AG09309 (cell line): ENCODE measurements around the gene SLC1A7.

Source experiments
- DNase-seq: peaks from one replicate; pipeline ENCODE4 v3.0.0-alpha.2; 2010; ENCODE audit warnings: low read depth
- H3K4me3 ChIP-seq: 2 replicates; pipeline ENCODE4 v1.5.1; 2011; ENCODE audit warnings: mild to moderate bottlenecking, low read depth, low read length, moderate library complexity; ENCODE audit not compliant: control insufficient read depth
- CTCF ChIP-seq: IDR thresholded peaks from 2 replicates; pipeline ENCODE4 v1.5.1; 2011; ENCODE audit warnings: mild to moderate bottlenecking, low read depth, low read length, inconsistent platforms; ENCODE audit not compliant: insufficient read depth, control insufficient read depth; ENCODE audit errors: missing control alignments

The SLC1A7 gene

DNA sequence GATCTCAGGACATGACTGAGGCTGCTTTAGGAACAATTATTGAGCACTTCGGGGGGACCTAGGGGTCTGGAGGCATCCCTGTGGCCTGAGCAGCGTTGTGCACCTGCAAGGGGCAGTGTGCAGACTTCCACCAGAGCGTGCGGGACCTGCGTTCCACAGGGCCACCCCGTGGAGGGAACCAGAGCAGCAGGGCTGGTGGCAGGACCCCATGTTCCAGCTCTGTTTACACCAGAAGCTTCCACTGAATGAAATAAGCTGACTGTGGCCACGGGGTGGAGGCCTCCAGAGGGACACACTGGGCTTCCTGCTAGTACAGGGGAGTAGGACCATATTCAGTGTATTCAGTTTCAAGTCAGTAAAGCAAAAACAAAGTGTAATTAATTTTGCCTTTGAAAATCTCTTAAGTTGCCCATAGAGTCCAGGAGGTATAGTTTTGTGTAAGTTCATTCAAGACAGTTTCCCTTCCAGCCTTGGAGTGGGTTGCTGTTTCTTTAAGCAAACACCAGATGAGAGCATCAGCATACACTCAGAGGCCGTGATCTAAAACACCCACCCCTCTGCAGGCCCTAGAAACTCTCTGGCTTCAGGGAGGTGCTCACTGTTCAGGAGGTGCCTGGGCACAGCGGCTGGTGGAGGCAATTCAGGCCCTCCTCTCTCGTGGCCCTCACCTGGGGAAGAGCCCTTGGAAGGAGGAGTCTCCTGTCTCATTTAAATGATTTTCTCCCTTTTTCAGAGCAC, 16.6 kb downstream of the SLC1A7 start:
- DNase-seq: no peak
- TF ChIP-seq CTCF: no peak
- H3K4me3 ChIP-seq: no peak overlapping the region

- H3K4me3 ChIP-seq: no peak overlapping the region
- DNase-seq: no peak
- TF ChIP-seq CTCF: no peak
Observed at GRCh38 chr1:53125122-53125521, 17.3 kb downstream of the SLC1A7 start.

GRCh38 chr1:53123453-53124140, 18.8 kb downstream of the SLC1A7 start:
- no peak for TF ChIP-seq CTCF
- H3K4me3 ChIP-seq: no peak overlapping the region
- DNase-seq: no peak

DNA sequence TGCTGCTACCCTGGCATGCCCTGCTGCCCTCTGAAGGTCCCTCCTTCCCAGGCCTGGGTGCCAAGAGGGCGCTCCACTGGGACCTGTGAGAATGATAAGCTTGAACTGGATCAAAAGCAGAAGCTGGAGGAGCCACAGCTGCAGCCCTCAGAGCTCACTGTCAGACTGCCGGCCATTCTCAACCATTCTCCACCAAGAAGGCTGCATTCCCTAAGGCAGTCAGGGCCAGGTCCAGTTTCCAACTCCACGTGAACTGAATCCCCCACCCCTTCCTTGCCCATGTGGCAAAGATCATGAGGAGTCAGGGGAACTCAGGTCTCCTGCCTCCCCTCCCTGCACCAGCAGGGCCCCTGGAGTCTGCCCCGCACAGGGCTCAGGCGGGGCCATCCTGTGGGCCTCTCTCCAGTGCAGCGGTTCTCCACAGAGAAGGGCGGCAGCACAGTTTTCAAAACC, 19.5 kb downstream of the SLC1A7 start:
- no peak for DNase-seq
- no peak overlapping the region for H3K4me3 ChIP-seq
- no peak for TF ChIP-seq CTCF

- no peak overlapping the region for H3K4me3 ChIP-seq
- DNase-seq: no peak
- no peak for TF ChIP-seq CTCF
Observed at GRCh38 chr1:53122201-53122885, 20.1 kb downstream of the SLC1A7 start.

DNA sequence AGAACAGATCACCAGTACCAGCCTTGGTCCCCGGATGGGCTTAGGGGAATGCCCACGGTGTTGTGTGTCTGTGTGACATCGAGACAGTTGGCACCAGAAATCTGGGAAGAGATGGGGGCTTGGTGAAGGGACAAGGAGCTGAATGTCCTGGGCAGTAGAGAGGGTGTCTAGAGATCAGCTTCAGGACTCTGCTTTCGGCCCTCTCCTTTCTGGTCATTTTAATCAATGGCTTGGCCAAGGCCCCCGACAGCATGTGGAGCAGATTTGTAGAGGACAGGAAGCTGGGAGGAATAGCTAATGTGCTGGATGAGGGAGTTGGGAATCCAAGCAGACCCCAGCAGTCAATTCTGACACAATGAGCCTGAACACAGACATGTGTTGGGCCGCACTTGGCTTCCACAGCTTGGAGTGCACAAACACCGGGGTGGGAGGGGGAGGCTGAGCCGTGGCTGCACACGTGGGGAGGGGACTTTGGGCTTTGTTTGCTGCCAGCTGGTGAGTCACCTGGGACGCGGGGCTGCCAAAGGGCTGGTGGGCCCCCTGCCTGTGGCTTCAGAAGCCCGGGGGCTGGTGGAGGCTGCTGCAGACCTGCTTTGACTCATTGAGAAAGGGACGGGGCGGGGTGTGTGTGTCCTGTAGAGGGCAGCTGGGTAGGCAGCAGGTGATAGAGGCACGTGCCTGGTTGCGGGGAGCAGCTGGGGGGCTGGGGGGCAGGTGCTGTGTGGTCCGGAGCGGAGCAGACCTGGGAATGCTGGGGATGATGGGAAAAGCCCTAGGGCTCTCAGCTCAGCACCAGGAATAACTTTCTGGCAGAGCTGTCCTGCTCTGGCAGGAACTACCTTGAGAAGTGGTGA, 20.9 kb downstream of the SLC1A7 start:
- H3K4me3 ChIP-seq: no peak overlapping the region
- no peak for DNase-seq
- TF ChIP-seq CTCF: no peak
